ENCODE measurements around the gene SLCO1A2.
"Not testable (repeated sequence)": the region's sequence is repeated elsewhere in the genome, so short reads cannot be mapped to it uniquely, and the experiment has no call there.

The SLCO1A2 gene

GRCh38 chr12:21334771-21335325 is at the start of gene SLCO1A2:
SLCO1A2 (minus strand) TSS chr12:21334917; CDS start chr12:21334647, 270 bp downstream.
- DNase-seq (ENCODE audit: low read depth in 2 of 3, low spot score in 1 of 3) = no peak

GRCh38 chr12:21384261-21384660 is 49.5 kb upstream of the SLCO1A2 start:
- no peak for DNase-seq (ENCODE audit: low read depth in 2 of 3, low spot score in 1 of 3)

GRCh38 chr12:21381320-21381719 is 46.6 kb upstream of the SLCO1A2 start:
- not testable (repeated sequence) for DNase-seq (ENCODE audit: low read depth in 2 of 3, low spot score in 1 of 3)

GRCh38 chr12:21379218-21379617 is 44.5 kb upstream of the SLCO1A2 start:
- DNase-seq (ENCODE audit: low read depth in 2 of 3, low spot score in 1 of 3) = no peak

- DNase-seq (ENCODE audit: low read depth in 2 of 3, low spot score in 1 of 3) = no peak
These were observed 37.9 kb upstream of the SLCO1A2 start, which contains the start of gene IAPP for GRCh38 chr12:21372602-21373001. IAPP (plus strand) TSS chr12:21372902; CDS start chr12:21373352, 450 bp downstream.

GRCh38 chr12:21370845-21371449 is 36.2 kb upstream of the SLCO1A2 start:
- no peak for DNase-seq (ENCODE audit: low read depth in 2 of 3, low spot score in 1 of 3)

GRCh38 chr12:21369141-21369980 is 34.6 kb upstream of the SLCO1A2 start:
- DNase-seq (ENCODE audit: low read depth in 2 of 3, low spot score in 1 of 3) = no peak

GRCh38 chr12:21360632-21361031 is 25.9 kb upstream of the SLCO1A2 start:
- not testable (repeated sequence) for DNase-seq (ENCODE audit: low read depth in 2 of 3, low spot score in 1 of 3)

- DNase-seq (ENCODE audit: low read depth in 2 of 3, low spot score in 1 of 3) = no peak
These were observed 19.9 kb upstream of the SLCO1A2 start for GRCh38 chr12:21354641-21355040.

- DNase-seq (ENCODE audit: low read depth in 2 of 3, low spot score in 1 of 3) = no peak
These were observed 19.2 kb upstream of the SLCO1A2 start for GRCh38 chr12:21353948-21354347.

- DNase-seq (ENCODE audit: low read depth in 2 of 3, low spot score in 1 of 3) = no peak
These were observed 18.8 kb upstream of the SLCO1A2 start for GRCh38 chr12:21353487-21353886.

GRCh38 chr12:21350975-21351374 is 16.3 kb upstream of the SLCO1A2 start:
- no peak for DNase-seq (ENCODE audit: low read depth in 2 of 3, low spot score in 1 of 3)

GRCh38 chr12:21346542-21347205 is 12.0 kb upstream of the SLCO1A2 start:
- DNase-seq (ENCODE audit: low read depth in 2 of 3, low spot score in 1 of 3) = no peak

GRCh38 chr12:21343636-21344035 is 8.9 kb upstream of the SLCO1A2 start:
- DNase-seq (ENCODE audit: low read depth in 2 of 3, low spot score in 1 of 3) = no peak

GRCh38 chr12:21341769-21342168 is 7.1 kb upstream of the SLCO1A2 start:
- no peak for DNase-seq (ENCODE audit: low read depth in 2 of 3, low spot score in 1 of 3)

GRCh38 chr12:21340403-21340802 is 5.7 kb upstream of the SLCO1A2 start:
- DNase-seq (ENCODE audit: low read depth in 2 of 3, low spot score in 1 of 3) = no peak

GRCh38 chr12:21339921-21340320 is 5.2 kb upstream of the SLCO1A2 start:
- DNase-seq (ENCODE audit: low read depth in 2 of 3, low spot score in 1 of 3) = no peak

GRCh38 chr12:21337959-21338744 is 3.4 kb upstream of the SLCO1A2 start:
- DNase-seq (ENCODE audit: low read depth in 2 of 3, low spot score in 1 of 3) = no peak

GRCh38 chr12:21337453-21337852 is 2.7 kb upstream of the SLCO1A2 start:
- DNase-seq (ENCODE audit: low read depth in 2 of 3, low spot score in 1 of 3) = no peak

GRCh38 chr12:21336656-21337055 is 1.9 kb upstream of the SLCO1A2 start:
- DNase-seq (ENCODE audit: low read depth in 2 of 3, low spot score in 1 of 3) = no peak
